Activated CD8-positive, alpha-beta memory T cell treated with anti-CD3 and anti-CD28 coated beads for 36 hours (primary cell): ENCODE measurements around the gene CBX2. TPM values are rescaled to one million over a fixed set of nuclear protein-coding genes. Genes with fewer than 3 reads are reported as not detected.

Experiments
- CTCF ChIA-PET: fragments of 350-600 bp; sonication (Branson Sonifier 250); formaldehyde crosslinking; loops from one replicate; lab custom pipeline; 2021; ENCODE audit warnings: antibody characterized with exemption; lab: Charles Lee
- POLR2A ChIA-PET: fragments of 350-600 bp; sonication (Branson Sonifier 250); formaldehyde crosslinking; loops from one replicate; lab custom pipeline; 2021; ENCODE audit warnings: antibody characterized with exemption; lab: Charles Lee
- total RNA-seq, 2 experiments: library from RNA; stranded (reverse); gene quantifications; one replicate each; pipeline ENCODE4 v1.2.3, GENCODE V29; 2021

The CBX2 gene
- total RNA-seq, 2 experiments from 2014 or later: 3.8 TPM

- CTCF ChIA-PET: no interaction called here
- POLR2A ChIA-PET: no interaction called here
These were observed 4.0 kb downstream of the CBX2 start for GRCh38 chr17:79781736-79782575.

GRCh38 chr17:79783891-79784290, 5.9 kb downstream of the CBX2 start:
- ChIA-PET POLR2A (no interaction called here), CTCF (no interaction called here)

- ChIA-PET POLR2A (no interaction called here), CTCF (no interaction called here)
These were observed 6.5 kb downstream of the CBX2 start for GRCh38 chr17:79784353-79785016.

GRCh38 chr17:79785017-79785899, 7.3 kb downstream of the CBX2 start:
- ChIA-PET CTCF (no interaction called here), POLR2A (interaction anchor here (0.6 kb wide), 1 partner anchor 13 kb away, joined by 4 read pairs; no protein-coding TSS in a partner anchor)

GRCh38 chr17:79785900-79786810, 8.2 kb downstream of the CBX2 start:
- ChIA-PET POLR2A (interaction anchor here (0.6 kb wide), 1 partner anchor 14 kb away, joined by 4 read pairs; no protein-coding TSS in a partner anchor), CTCF (interaction anchor here (1.0 kb wide), 1 partner anchor 222 kb away, joined by 3 read pairs; no protein-coding TSS in a partner anchor)

- POLR2A ChIA-PET: no interaction called here
- CTCF ChIA-PET: interaction anchor here (1.0 kb wide), 1 partner anchor 221 kb away, joined by 3 read pairs; no protein-coding TSS in a partner anchor
These were observed 9.1 kb downstream of the CBX2 start for GRCh38 chr17:79786930-79787643.

- CTCF ChIA-PET: interaction anchor here (1.0 to 1.4 kb wide), 3 partner anchors 17 to 127 kb away, joined by 3 to 7 read pairs (median 3); no protein-coding TSS in a partner anchor
- POLR2A ChIA-PET: no interaction called here
These were observed 10.5 kb downstream of the CBX2 start for GRCh38 chr17:79788455-79788854.

GRCh38 chr17:79788989-79789942, 11.3 kb downstream of the CBX2 start:
- ChIA-PET POLR2A (interaction anchor here (0.9 kb wide), 1 partner anchor 50 kb away, joined by 3 read pairs; the partner anchor contains the start of gene CBX4), CTCF (interaction anchor here (0.9 to 1.4 kb wide), 6 partner anchors 18 to 126 kb away, joined by 3 to 7 read pairs (median 3); no protein-coding TSS in a partner anchor)

GRCh38 chr17:79789943-79790804, 12.2 kb downstream of the CBX2 start:
- POLR2A ChIA-PET: interaction anchor here (0.9 kb wide), 1 partner anchor 49 kb away, joined by 3 read pairs; the partner anchor contains the start of gene CBX4
- CTCF ChIA-PET: interaction anchor here (0.9 to 1.5 kb wide), 6 partner anchors 18 to 125 kb away, joined by 3 to 7 read pairs (median 3); no protein-coding TSS in a partner anchor

- CTCF ChIA-PET: interaction anchor here (0.6 to 1.5 kb wide), 4 partner anchors 12 to 60 kb away, joined by 3 read pairs; partner anchors contain the start of gene CBX4
These were observed 13.1 kb downstream of the CBX2 start for GRCh38 chr17:79790805-79791734.

GRCh38 chr17:79791735-79792161, 13.8 kb downstream of the CBX2 start:
- CTCF ChIA-PET: interaction anchor here (1.0 to 1.5 kb wide), 2 partner anchors 13 to 16 kb away, joined by 3 read pairs; no protein-coding TSS in a partner anchor
- POLR2A ChIA-PET: no interaction called here

More at GRCh38 chr17:79790805-79791734, 13.1 kb downstream of the CBX2 start:
- POLR2A ChIA-PET: no interaction called here

- CTCF ChIA-PET: interaction anchor here (0.5 kb wide), 1 partner anchor 21 kb away, joined by 3 read pairs; no protein-coding TSS in a partner anchor
- POLR2A ChIA-PET: no interaction called here
These were observed 14.5 kb downstream of the CBX2 start for GRCh38 chr17:79792341-79792871.
